Measurements from ENCODE around the gene MGAM2.

Gene MGAM2

GRCh38 chr7:142123184-142123583 lies 11.7 kb downstream of the MGAM2 start:
- DNase-seq (ENCODE audit: low read depth): no peak

- no peak for DNase-seq (ENCODE audit: low read depth)
These were observed 13.9 kb downstream of the MGAM2 start for GRCh38 chr7:142125256-142125955.

DNA sequence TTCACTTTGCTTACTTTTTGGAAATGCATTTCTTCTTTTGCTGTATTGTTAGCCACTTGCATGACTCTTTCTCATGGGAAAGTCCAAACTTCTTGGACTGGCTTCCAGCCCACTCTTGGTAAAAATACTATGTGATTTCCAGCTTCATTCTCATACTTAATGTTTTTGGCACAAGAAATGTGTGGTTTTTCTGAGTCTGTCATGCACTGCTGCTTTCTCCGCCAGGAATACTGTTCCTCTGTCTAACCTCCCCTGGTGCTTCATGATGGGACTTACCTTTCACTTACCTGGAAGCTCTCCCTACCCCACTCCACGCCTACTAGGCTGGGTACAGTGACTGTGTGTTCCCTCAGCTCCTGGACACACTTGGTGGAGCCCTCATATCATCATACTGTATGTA lies 18.7 kb downstream of the MGAM2 start:
- no peak for DNase-seq (ENCODE audit: low read depth)

DNA sequence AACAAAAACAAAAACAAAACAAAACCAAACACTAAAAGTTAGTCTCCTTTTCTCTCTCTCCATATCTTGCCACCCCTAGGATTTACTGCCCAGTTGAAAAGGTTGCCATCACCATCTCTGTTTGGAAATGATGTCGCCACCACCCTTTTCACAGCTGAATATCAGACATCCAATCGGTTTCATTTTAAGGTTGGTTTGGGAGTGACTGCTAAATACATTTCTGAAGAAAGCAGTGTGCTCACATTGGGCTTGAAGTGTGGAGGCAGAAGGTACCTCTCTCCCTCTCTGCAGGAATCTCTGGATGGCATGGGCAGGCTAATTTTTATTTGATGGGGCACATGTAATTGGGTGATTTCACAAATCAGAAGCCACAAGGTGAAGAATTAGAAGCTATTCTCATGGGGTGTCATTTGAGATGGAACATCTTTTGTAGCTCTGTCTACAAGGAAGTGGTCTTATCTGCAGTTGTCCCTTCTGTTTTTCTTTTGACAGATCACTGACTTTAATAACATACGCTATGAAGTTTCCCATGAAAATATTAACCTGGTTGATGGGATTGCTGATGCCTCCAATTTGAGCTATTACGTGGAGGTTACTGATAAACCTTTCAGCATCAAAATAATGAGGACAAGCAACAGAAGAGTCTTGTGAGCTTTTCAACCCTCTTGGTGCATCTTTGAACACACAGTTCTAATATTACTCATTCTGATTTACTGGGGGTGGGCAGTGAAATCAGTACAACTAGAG lies 20.1 kb downstream of the MGAM2 start:
- no peak for DNase-seq (ENCODE audit: low read depth)

DNA sequence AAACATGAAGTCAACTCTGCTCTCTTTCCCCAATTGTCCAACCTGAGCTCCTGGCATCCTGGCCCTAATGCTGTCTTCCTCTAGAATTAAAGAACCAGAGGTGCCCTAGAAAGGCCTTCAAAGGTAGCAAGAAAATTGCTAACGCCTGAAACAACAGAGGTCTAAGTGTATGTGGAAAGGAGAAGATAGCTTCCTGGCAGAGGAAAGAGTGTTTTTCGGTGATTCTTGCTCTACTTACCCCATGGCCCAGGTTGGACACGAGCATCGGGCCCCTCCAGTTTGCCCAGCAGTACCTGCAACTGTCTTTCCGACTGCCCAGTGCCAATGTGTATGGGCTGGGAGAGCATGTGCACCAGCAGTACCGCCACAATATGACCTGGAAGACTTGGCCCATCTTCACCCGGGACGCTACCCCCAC lies 22.2 kb downstream of the MGAM2 start:
- DNase-seq (ENCODE audit: low read depth): no peak

DNA sequence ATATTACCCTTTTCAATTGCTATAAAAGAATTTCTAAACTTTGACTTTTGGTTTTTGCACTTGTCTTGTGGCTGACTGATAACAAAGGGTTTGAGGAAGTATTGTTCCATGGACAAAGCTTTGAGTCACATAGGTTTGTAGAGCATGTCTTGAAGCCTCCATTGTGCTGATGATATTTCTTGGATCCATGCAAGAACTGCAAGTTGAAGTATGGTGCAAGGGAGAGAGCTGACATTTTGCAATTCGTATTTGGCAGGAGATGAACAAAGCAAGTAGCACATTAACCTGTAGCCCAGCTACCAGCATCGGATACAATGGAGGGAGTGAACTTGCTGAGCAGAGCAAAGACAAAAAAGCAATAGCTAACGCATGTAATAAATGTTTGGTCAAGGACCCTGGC lies 23.4 kb downstream of the MGAM2 start:
- no peak for DNase-seq (ENCODE audit: low read depth)

GRCh38 chr7:142138996-142139395 lies 27.5 kb downstream of the MGAM2 start:
- DNase-seq (ENCODE audit: low read depth): no peak

GRCh38 chr7:142139597-142140400 lies 28.3 kb downstream of the MGAM2 start:
- no peak for DNase-seq (ENCODE audit: low read depth)

GRCh38 chr7:142140401-142140959 lies 29.0 kb downstream of the MGAM2 start:
- no peak for DNase-seq (ENCODE audit: low read depth)

DNA sequence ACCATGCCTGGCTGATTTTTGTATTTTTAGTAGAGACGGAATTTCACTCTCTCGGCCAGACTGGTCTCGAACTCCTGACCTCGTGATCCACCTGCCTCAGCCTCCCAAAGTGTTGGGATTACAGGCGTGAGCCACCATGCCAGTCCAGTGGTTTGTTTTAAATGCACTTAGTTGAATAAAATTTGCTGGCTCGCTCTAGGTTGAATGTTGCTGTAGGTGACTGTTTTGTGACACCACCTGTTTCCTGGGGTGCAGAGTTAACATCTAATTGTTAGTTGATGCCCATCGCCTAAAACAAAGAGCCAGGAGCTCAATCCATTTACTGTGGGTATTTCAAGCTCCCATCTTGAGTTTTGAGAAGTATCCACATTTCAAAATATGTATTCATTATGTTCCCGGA lies 31.2 kb downstream of the MGAM2 start:
- no peak for DNase-seq (ENCODE audit: low read depth)

DNA sequence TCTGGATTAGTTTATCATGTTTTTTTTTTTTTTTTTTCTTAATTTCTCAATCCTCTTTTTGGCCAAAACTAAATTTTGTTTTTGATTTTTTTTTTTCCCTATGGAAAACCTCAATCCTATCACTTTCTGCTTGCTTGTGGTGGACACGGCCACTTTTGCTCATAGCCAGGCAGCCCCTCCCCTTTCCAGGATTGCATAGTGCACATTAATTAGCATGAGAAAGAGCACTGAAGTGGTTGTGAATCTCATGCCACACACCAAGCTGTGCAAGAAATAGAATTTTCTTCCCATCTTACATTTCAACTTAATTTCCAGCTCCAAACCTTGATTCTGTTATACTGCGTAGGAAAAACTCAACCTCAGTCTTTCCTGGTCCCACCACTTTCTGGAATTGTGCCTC lies 34.6 kb downstream of the MGAM2 start:
- no peak for DNase-seq (ENCODE audit: low read depth)

GRCh38 chr7:142150356-142150755 lies 38.8 kb downstream of the MGAM2 start:
- DNase-seq (ENCODE audit: low read depth): no peak

DNA sequence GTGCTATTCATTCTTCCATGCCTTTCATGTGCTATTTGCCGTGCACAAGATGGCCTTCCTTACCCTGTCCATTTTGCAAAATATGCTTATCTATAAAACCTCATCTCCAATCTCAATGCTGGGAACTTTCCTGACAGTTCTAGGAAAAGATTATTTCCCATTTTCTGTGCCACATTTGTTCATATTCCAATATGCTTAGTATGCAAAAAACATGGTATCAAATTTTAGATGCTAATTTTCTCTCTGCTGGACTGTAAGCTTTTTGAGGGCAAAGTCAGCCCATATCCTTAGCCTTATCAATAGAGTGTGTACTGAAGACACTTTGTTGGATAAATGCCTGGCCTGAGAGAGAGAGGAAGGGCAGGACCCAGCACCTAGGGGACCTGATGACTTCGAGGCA lies 39.4 kb downstream of the MGAM2 start:
- no peak for DNase-seq (ENCODE audit: low read depth)

DNA sequence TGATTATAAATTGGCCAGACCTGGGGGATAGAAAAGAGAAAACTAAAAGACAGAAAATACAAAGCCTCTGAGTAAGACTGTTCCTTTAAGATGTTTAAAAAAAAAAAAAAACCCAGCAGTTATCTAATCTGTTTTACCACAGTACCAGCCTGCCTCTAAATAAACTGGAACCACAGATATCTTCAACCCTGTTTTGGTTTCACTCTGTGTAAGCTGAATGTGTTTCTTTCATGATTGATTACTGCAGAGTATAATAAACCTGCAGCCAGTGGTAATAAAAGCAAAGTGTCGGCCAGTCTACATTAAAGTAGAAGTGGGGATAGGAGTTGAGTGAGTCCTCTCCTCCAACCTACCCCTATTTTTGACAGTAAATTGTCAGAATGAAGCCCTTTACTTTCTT lies 40.6 kb downstream of the MGAM2 start:
- no peak for DNase-seq (ENCODE audit: low read depth)

- no peak for DNase-seq (ENCODE audit: low read depth)
These were observed 41.9 kb downstream of the MGAM2 start for GRCh38 chr7:142153400-142153799.

DNA sequence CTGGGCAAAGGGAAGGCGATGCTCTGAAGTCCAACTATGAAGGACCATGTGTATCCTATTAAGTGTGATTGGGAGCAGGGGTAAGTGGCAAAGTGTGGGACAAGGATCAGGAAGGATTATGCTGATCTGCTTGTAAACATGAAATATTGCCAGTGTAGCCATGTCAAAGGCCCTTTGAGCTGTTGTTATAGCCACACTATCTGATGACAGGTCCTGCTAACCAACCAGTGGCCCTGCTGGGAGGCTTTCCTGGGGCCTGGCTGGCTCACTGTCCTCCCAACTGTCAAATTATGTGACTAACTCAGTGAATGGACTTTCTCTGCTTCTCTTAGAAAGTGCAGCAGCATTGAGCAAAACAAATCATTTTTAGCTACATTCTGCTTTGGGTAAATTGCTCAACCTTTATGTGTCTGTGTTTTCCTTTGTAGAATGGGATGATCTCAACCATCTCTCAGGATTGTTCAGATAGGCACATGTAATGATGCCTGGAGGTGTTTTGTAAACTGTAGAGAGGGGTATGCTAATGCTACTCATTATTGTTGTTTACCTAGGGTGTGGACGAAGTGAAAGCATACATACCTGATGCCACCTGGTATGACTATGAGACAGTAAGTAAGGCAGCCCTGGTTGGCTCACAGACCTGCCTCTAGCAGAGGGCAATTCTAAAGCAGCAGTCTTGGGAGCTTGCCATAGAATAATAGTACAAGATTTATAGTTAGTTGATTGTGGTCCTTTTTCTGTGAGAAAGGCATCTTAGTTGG lies 47.4 kb downstream of the MGAM2 start:
- DNase-seq (ENCODE audit: low read depth): no peak

DNA sequence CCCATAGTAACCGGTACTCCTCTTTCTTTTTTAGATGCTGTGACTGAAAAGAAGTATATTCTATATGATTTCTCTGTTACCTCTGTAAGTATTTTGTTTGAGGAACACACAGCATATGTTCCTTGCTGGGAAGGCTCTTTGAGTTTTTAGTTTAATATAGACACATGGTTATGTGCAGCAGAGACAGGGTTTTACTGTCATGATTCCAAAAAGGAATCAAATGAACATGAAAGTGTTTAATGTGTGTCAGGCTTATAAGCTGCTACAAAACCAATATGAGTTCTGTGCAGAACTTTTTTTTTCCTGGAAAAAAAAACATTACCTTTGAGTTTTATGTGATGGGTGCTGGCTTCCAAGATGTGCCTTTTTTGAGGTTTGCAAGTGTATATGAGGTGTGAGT lies 50.4 kb downstream of the MGAM2 start:
- no peak for DNase-seq (ENCODE audit: low read depth)

GRCh38 chr7:142168746-142169145 lies 57.2 kb downstream of the MGAM2 start:
- no peak for DNase-seq (ENCODE audit: low read depth)

- no peak for DNase-seq (ENCODE audit: low read depth)
These were observed 61.4 kb downstream of the MGAM2 start for GRCh38 chr7:142172932-142173331.

DNA sequence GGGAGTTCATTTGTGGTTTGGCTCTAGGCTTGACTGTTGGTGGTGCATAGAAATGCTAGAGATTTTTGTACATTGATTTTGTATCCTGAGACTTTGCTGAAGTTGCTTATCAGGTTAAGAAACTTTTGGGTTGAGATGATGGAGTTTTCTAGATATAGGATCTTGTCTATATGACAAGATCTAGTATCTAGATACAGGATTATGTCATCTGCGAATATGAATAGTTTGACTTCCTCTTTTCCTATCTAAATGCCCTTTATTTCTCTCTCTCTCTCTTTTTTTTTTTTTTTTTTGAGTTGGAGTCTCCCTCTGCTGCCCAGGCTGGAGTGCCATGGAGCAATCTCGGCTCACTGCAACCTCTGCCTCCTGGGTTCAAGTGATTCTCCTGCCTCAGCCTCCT lies 62.9 kb downstream of the MGAM2 start:
- DNase-seq (ENCODE audit: low read depth): no peak

- no peak for DNase-seq (ENCODE audit: low read depth)
These were observed 64.1 kb downstream of the MGAM2 start for GRCh38 chr7:142175594-142175993.

DNA sequence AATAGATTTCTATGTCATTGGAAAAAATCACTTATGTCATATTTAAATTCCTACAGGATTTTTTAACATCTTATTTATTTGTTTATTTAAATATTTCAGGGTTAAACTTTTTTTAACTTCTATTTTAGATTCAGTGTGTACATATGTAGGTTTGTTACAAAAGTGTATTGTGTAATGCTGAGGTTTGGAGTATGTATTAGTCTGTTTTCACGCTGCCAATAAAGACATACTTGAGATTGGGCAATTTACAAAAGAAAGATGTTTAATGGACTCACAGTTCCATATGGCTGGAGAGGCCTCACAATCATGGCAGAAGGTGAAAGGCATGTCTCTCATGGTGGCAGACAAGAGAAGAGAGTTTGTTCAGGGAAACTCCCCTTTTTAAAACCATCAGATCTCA lies 65.4 kb downstream of the MGAM2 start:
- DNase-seq (ENCODE audit: low read depth): no peak
